B cell (primary cell): ENCODE data around the gene FOXK1.

Experiments used
- EZH2 ChIP-seq: IDR thresholded peaks from 2 replicates; pipeline ENCODE4 v1.6.1; 2012; ENCODE audit warnings: borderline replicate concordance, low read depth, mild to moderate bottlenecking, moderate library complexity, low read length; ENCODE audit not compliant: insufficient read depth, poor library complexity, severe bottlenecking
- TF ChIP-seq, protein P1 (sequence below): fragments of 200-600 bp; IDR thresholded peaks from one replicate; pipeline ENCODE4 v1.8.0; 2022; ENCODE audit warnings: antibody characterized with exemption, mild to moderate bottlenecking

DNA sequence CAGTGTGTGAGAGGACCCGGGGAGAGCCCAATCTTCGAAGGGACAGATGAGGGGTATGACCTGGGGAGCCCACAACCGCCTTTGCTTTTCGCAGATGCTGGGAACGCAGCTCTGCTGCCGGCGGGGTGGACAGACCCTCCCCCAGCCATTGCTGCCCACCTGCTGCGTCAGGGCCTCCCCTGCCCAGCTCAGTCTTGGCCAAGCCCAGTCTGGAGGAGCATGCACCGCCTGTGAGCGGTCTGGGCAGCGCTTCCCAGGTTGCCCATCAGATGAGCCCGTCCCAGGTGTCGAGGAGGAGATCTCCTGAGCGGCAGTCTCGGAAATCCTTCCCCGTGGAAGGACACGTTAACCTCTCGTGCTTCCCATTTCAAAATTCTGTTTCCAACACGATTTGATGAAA, 76.0 kb downstream of the FOXK1 start:
- TF ChIP-seq, protein P1, sequence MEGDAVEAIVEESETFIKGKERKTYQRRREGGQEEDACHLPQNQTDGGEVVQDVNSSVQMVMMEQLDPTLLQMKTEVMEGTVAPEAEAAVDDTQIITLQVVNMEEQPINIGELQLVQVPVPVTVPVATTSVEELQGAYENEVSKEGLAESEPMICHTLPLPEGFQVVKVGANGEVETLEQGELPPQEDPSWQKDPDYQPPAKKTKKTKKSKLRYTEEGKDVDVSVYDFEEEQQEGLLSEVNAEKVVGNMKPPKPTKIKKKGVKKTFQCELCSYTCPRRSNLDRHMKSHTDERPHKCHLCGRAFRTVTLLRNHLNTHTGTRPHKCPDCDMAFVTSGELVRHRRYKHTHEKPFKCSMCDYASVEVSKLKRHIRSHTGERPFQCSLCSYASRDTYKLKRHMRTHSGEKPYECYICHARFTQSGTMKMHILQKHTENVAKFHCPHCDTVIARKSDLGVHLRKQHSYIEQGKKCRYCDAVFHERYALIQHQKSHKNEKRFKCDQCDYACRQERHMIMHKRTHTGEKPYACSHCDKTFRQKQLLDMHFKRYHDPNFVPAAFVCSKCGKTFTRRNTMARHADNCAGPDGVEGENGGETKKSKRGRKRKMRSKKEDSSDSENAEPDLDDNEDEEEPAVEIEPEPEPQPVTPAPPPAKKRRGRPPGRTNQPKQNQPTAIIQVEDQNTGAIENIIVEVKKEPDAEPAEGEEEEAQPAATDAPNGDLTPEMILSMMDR: no peak
- no peak for TF ChIP-seq EZH2
